GM19324 (cell line): ENCODE measurements around the gene MYEOV.

ENCODE experiments used
- ATAC-seq: cut with Tn5 transposase; IDR thresholded peaks from one replicate; pipeline ENCODE4 v1.9.1; 2021; ENCODE audit warnings: mild to moderate bottlenecking, moderate library complexity; ENCODE audit not compliant: unreplicated experiment, low FRiP score

MYEOV gene

GRCh38 chr11:69285766-69286165 is 8.2 kb upstream of the MYEOV start:
- no peak for ATAC-seq

GRCh38 chr11:69286374-69287371 is 7.3 kb upstream of the MYEOV start:
- no peak for ATAC-seq

- ATAC-seq, result no peak
Measured at GRCh38 chr11:69287968-69288882, 5.7 kb upstream of the MYEOV start.

- no peak for ATAC-seq
Measured at GRCh38 chr11:69288883-69289242, 5.1 kb upstream of the MYEOV start.

- no peak for ATAC-seq
Measured at GRCh38 chr11:69290806-69291205, 3.1 kb upstream of the MYEOV start.

GRCh38 chr11:69291459-69292110 is 2.4 kb upstream of the MYEOV start:
- ATAC-seq, result no peak

- no peak for ATAC-seq
Measured at GRCh38 chr11:69292221-69292648, 1.7 kb upstream of the MYEOV start.

- no peak for ATAC-seq
Measured at GRCh38 chr11:69293087-69293486, 868 bp upstream of the MYEOV start.

- no peak for ATAC-seq
Measured at GRCh38 chr11:69294571-69295078, 670 bp downstream of the MYEOV start.

- ATAC-seq, result no peak
Measured at GRCh38 chr11:69295079-69295994, 1.4 kb downstream of the MYEOV start.

GRCh38 chr11:69295995-69296889 is 2.3 kb downstream of the MYEOV start:
- no peak for ATAC-seq

- ATAC-seq, result peak; percentile 59
Measured at GRCh38 chr11:69296890-69297786, 3.2 kb downstream of the MYEOV start.

GRCh38 chr11:69297787-69298266 is 3.9 kb downstream of the MYEOV start:
- no peak for ATAC-seq

GRCh38 chr11:69298267-69299022 is 4.5 kb downstream of the MYEOV start:
- peak; percentile 34 for ATAC-seq

- no peak for ATAC-seq
Measured at GRCh38 chr11:69299023-69299461, 5.1 kb downstream of the MYEOV start.

- no peak for ATAC-seq
Measured at GRCh38 chr11:69299572-69299971, 5.6 kb downstream of the MYEOV start.
